ENCODE measurements around the gene MED25.

DNA sequence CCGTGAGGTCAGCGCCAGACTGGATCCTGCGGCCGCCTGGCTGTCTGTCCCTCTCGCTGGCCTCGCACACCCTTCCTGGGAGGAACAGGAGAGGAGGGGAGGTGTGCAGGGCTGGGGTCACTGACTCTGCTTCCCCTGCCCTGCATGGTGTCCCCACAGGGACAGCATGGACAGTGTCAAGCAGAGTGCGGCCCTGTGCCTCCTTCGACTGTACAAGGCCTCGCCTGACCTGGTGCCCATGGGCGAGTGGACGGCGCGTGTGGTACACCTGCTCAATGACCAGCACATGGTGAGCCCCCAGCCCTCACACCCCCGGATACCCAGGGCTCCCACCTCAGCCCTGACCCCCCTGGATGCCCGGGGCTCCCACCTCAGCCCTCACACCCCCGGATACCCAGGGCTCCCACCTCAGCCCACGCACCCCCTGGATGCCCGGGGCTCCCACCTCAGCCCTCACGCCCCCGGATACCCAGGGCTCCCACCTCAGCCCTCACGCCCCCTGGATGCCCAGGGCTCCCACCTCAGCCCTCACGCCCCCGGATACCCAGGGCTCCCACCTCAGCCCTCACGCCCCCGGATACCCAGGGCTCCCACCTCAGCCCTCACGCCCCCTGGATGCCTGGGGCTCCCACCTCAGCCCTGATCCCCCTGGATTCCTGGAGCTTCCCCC lies 26.2 kb upstream of the MED25 start:
- TF ChIP-seq, protein P1, sequence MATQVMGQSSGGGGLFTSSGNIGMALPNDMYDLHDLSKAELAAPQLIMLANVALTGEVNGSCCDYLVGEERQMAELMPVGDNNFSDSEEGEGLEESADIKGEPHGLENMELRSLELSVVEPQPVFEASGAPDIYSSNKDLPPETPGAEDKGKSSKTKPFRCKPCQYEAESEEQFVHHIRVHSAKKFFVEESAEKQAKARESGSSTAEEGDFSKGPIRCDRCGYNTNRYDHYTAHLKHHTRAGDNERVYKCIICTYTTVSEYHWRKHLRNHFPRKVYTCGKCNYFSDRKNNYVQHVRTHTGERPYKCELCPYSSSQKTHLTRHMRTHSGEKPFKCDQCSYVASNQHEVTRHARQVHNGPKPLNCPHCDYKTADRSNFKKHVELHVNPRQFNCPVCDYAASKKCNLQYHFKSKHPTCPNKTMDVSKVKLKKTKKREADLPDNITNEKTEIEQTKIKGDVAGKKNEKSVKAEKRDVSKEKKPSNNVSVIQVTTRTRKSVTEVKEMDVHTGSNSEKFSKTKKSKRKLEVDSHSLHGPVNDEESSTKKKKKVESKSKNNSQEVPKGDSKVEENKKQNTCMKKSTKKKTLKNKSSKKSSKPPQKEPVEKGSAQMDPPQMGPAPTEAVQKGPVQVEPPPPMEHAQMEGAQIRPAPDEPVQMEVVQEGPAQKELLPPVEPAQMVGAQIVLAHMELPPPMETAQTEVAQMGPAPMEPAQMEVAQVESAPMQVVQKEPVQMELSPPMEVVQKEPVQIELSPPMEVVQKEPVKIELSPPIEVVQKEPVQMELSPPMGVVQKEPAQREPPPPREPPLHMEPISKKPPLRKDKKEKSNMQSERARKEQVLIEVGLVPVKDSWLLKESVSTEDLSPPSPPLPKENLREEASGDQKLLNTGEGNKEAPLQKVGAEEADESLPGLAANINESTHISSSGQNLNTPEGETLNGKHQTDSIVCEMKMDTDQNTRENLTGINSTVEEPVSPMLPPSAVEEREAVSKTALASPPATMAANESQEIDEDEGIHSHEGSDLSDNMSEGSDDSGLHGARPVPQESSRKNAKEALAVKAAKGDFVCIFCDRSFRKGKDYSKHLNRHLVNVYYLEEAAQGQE (IDR thresholded peaks at IDR 0.05; ENCODE audit: unreplicated experiment), result no peak
- TF ChIP-seq, protein P2, sequence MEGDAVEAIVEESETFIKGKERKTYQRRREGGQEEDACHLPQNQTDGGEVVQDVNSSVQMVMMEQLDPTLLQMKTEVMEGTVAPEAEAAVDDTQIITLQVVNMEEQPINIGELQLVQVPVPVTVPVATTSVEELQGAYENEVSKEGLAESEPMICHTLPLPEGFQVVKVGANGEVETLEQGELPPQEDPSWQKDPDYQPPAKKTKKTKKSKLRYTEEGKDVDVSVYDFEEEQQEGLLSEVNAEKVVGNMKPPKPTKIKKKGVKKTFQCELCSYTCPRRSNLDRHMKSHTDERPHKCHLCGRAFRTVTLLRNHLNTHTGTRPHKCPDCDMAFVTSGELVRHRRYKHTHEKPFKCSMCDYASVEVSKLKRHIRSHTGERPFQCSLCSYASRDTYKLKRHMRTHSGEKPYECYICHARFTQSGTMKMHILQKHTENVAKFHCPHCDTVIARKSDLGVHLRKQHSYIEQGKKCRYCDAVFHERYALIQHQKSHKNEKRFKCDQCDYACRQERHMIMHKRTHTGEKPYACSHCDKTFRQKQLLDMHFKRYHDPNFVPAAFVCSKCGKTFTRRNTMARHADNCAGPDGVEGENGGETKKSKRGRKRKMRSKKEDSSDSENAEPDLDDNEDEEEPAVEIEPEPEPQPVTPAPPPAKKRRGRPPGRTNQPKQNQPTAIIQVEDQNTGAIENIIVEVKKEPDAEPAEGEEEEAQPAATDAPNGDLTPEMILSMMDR (conservative IDR thresholded peaks at IDR 0.05; ENCODE audit: low read depth in 2 of 2), result no peak
- TF ChIP-seq EZH2phosphoT487 (IDR thresholded peaks at IDR 0.05; ENCODE audit: unreplicated experiment), result no peak
- TF ChIP-seq EZH2 (IDR thresholded peaks at IDR 0.05; ENCODE audit: low read depth, unreplicated experiment), result no peak
- no peak for TF ChIP-seq POLR2AphosphoS5 (IDR thresholded peaks at IDR 0.05; ENCODE audit: low read depth)
- TF ChIP-seq ZNF331 (CRISPR knock-in tag; IDR thresholded peaks at IDR 0.05; ENCODE audit: low read depth), result no peak
- TF ChIP-seq, protein P3, sequence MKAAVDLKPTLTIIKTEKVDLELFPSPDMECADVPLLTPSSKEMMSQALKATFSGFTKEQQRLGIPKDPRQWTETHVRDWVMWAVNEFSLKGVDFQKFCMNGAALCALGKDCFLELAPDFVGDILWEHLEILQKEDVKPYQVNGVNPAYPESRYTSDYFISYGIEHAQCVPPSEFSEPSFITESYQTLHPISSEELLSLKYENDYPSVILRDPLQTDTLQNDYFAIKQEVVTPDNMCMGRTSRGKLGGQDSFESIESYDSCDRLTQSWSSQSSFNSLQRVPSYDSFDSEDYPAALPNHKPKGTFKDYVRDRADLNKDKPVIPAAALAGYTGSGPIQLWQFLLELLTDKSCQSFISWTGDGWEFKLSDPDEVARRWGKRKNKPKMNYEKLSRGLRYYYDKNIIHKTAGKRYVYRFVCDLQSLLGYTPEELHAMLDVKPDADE (IDR thresholded peaks at IDR 0.05), result no peak

All from GM23338 (cell line).